Osteoblast (primary cell): ENCODE results near the gene RRAS. TPM values are rescaled to one million over a fixed set of nuclear protein-coding genes. Genes with fewer than 3 reads are reported as not detected.

ENCODE experiments used
- DNase-seq: peaks from one replicate; pipeline ENCODE4 v3.0.0; 2011; ENCODE audit warnings: low spot score, mixed read lengths; ENCODE audit not compliant: insufficient read length; ENCODE audit errors: missing footprints
- H2AFZ ChIP-seq: 2 replicates; pipeline ENCODE4 v1.6.0; 2011; ENCODE audit warnings: mild to moderate bottlenecking, low read length
- H3K27ac ChIP-seq: 2 replicates; pipeline ENCODE4 v1.5.1; 2011; ENCODE audit warnings: mild to moderate bottlenecking, low read depth, low read length, moderate library complexity
- H3K27me3 ChIP-seq: 2 replicates; pipeline ENCODE4 v1.6.0; 2012; ENCODE audit warnings: mild to moderate bottlenecking, control low read depth, inconsistent platforms, low read length, moderate library complexity; ENCODE audit not compliant: insufficient read depth
- H3K36me3 ChIP-seq: 2 replicates; pipeline ENCODE4 v1.5.1; 2011; ENCODE audit warnings: mild to moderate bottlenecking, low read length, control low read depth, moderate library complexity; ENCODE audit not compliant: insufficient read depth
- H3K4me1 ChIP-seq: 2 replicates; pipeline ENCODE4 v1.5.1; 2011; ENCODE audit warnings: mild to moderate bottlenecking, low read length, control low read depth, moderate library complexity; ENCODE audit not compliant: insufficient read depth
- H3K4me2 ChIP-seq: 2 replicates; pipeline ENCODE4 v1.6.0; 2011; ENCODE audit warnings: mild to moderate bottlenecking, low read length; ENCODE audit not compliant: insufficient read depth
- H3K4me3 ChIP-seq: fragments of 200-600 bp; sonication (generic); 3 replicates; pipeline ENCODE4 v1.5.1; 2012; ENCODE audit warnings: mild to moderate bottlenecking, low read length, inconsistent platforms; ENCODE audit not compliant: insufficient read depth
- H3K79me2 ChIP-seq: 2 replicates; pipeline ENCODE4 v1.6.0; 2012; ENCODE audit warnings: mild to moderate bottlenecking, low read length, control low read depth, inconsistent platforms; ENCODE audit not compliant: insufficient read depth
- H3K9me3 ChIP-seq: 2 replicates; pipeline ENCODE4 v1.5.1; 2011; ENCODE audit warnings: low read depth, low read length, control low read depth
- H4K20me1 ChIP-seq: 2 replicates; pipeline ENCODE4 v1.6.0; 2012; ENCODE audit warnings: mild to moderate bottlenecking, low read length, control low read depth; ENCODE audit not compliant: insufficient read depth
- CTCF ChIP-seq: IDR thresholded peaks from 2 replicates; pipeline ENCODE4 v1.5.1; 2011; ENCODE audit warnings: mild to moderate bottlenecking, low read depth, low read length, moderate library complexity; ENCODE audit errors: extremely low read depth
- total RNA-seq: library from RNA; depleted of rRNA; stranded (reverse); fragments of >200 nt; gene quantifications from 2 replicates; pipeline ENCODE4 v1.2.3, GENCODE V29; 2012

Gene RRAS
- total RNA-seq, 1 donor = 31.8 TPM

GRCh38 chr19:49594157-49594992 lies 45.6 kb downstream of the RRAS start:
- Histone ChIP-seq H3K27me3 (no peaks in the 10 kb centered on the region), H3K79me2 (peaks cover 54% of the 10 kb centered on the region), H3K9me3 (no peaks in the 10 kb centered on the region), H2AFZ (no peak overlapping the region), H3K4me3 (no peak overlapping the region), H3K36me3 (peaks cover 32% of the 10 kb centered on the region), H4K20me1 (peaks cover 25% of the 10 kb centered on the region), H3K4me2 (peak overlapping the region; percentile 90), H3K4me1 (peaks cover 22% of the 10 kb centered on the region), H3K27ac (no peak overlapping the region)
- TF ChIP-seq CTCF = no peak
- peak; percentile 71 for DNase-seq

GRCh38 chr19:49593233-49594113 lies 46.5 kb downstream of the RRAS start:
- H3K4me3 ChIP-seq = peak overlapping the region; percentile 87
- peak overlapping the region; percentile 78 for H2AFZ ChIP-seq
- TF ChIP-seq CTCF = no peak
- H3K27ac ChIP-seq = peak overlapping the region; percentile 53
- peaks cover 23% of the 10 kb centered on the region for H4K20me1 ChIP-seq
- DNase-seq = peak; percentile 100
- no peaks in the 10 kb centered on the region for H3K9me3 ChIP-seq
- peaks cover 45% of the 10 kb centered on the region for H3K79me2 ChIP-seq
- peaks cover 25% of the 10 kb centered on the region for H3K36me3 ChIP-seq
- peaks cover 22% of the 10 kb centered on the region for H3K4me1 ChIP-seq
- peak overlapping the region; percentile 90 for H3K4me2 ChIP-seq
- no peaks in the 10 kb centered on the region for H3K27me3 ChIP-seq

- H2AFZ ChIP-seq = no peak overlapping the region
- peaks cover 39% of the 10 kb centered on the region for H3K79me2 ChIP-seq
- H3K4me2 ChIP-seq = peak overlapping the region; percentile 90
- no peak for TF ChIP-seq CTCF
- peaks cover 21% of the 10 kb centered on the region for H4K20me1 ChIP-seq
- H3K27me3 ChIP-seq = no peaks in the 10 kb centered on the region
- H3K27ac ChIP-seq = no peak overlapping the region
- peak overlapping the region; percentile 87 for H3K4me3 ChIP-seq
- H3K4me1 ChIP-seq = peaks cover 22% of the 10 kb centered on the region
- DNase-seq = peak; percentile 95
- H3K9me3 ChIP-seq = no peaks in the 10 kb centered on the region
- peaks cover 21% of the 10 kb centered on the region for H3K36me3 ChIP-seq
Observed at GRCh38 chr19:49592486-49593232, 47.3 kb downstream of the RRAS start.
